Heart right ventricle (tissue), 16 donors: ENCODE results near the gene GNG12. TPM values are rescaled to one million over a fixed set of nuclear protein-coding genes. Genes with fewer than 3 reads are reported as not detected.
A peak's percentile ranks its signal among the peaks of the same experiment; 100 is the strongest.

Experiments used
- ATAC-seq, 8 donors: fragments of 200-7000 bp; cut with Tn5 transposase; one replicate each; pipeline ENCODE4 v1.9.1; 2020; ENCODE audit warnings: mild to moderate bottlenecking in 8 of 8, moderate library complexity in 8 of 8, moderate number of reproducible peaks in 1 of 8
- DNase-seq, 2 donors: peaks; one replicate each; pipeline ENCODE4 v3.0.0-alpha.2; 2020
- H3K27ac ChIP-seq, 10 donors: fragments of 200-600 bp; sonication (generic) in 2 of 10; one replicate each; pipeline versions ENCODE4 v1.5.0 to v1.8.0; 2020 to 2022; ENCODE audit warnings: mild to moderate bottlenecking in 3 of 10
- H3K27me3 ChIP-seq, 7 donors: fragments of 200-600 bp; one replicate each; pipeline ENCODE4 v1.8.0; 2021 to 2022; ENCODE audit warnings: mild to moderate bottlenecking in 2 of 7
- H3K36me3 ChIP-seq, 9 donors: fragments of 200-600 bp; sonication (generic) in 1 of 9; one replicate each; pipeline versions ENCODE4 v1.5.0 to v1.8.0; 2020 to 2022; ENCODE audit warnings: mild to moderate bottlenecking in 2 of 9
- H3K4me1 ChIP-seq, 9 donors: fragments of 200-600 bp; sonication (generic) in 1 of 9; one replicate each; pipeline versions ENCODE4 v1.5.0 to v1.8.0; 2020 to 2022; ENCODE audit warnings: mild to moderate bottlenecking in 4 of 9
- H3K4me3 ChIP-seq, 10 donors: fragments of 200-600 bp; sonication (generic) in 2 of 10; one replicate each; pipeline versions ENCODE4 v1.5.0 to v1.8.0; 2020 to 2022; ENCODE audit warnings: mild to moderate bottlenecking in 7 of 10, moderate library complexity in 2 of 10
- H3K9me3 ChIP-seq, 11 donors: fragments of 200-600 bp in 10 of 11; sonication (generic) in 2 of 11; one replicate each; pipeline versions ENCODE4 v1.5.0 to v1.8.0; 2013 to 2022; ENCODE audit warnings: mild to moderate bottlenecking in 2 of 11, control low read depth in 1 of 11, moderate library complexity in 1 of 11
- WGBS, 2 donors: extraction: QIAGEN DNeasy Blood & Tissue Kit; methylation state at CpG; one replicate each; pipeline ENCODE4 v1.1.7; 2013; ENCODE audit warnings: inconsistent platforms in 1 of 2; 5-methylcytosine and 5-hydroxymethylcytosine counted together
- intact Hi-C, 10 donors: fragments of 100-400 bp; cut with DNase I; formaldehyde crosslinking; loops; one replicate each; pipeline versions ENCODE4 v1.11.1 to v1.14.2; 2022
- polyA plus RNA-seq, 2 donors: library from polyadenylated mRNA; stranded (reverse); fragments of 200-250 nt; gene quantifications; one replicate each; pipeline ENCODE4 v1.2.3, GENCODE V29; 2013
- total RNA-seq, 10 donors: library from RNA; stranded (reverse); fragmentation: NEBNext Ultra II Directional in 3 of 10; extraction: Animal tissue kit (Norgen Biotek cat#: 25700) in 3 of 10; gene quantifications; one replicate each; pipeline versions ENCODE4 v1.2.1 to v1.2.4, GENCODE V29; 2021 to 2023
- TF ChIP-seq, protein P1 (sequence below), 9 donors: fragments of 200-600 bp; sonication (generic) in 2 of 9; IDR thresholded peaks; one replicate each; pipeline versions ENCODE4 v1.5.0 to v1.8.0; 2021 to 2022; ENCODE audit warnings: antibody characterized with exemption in 9 of 9, mild to moderate bottlenecking in 5 of 9, moderate library complexity in 1 of 9
- donor health status: Arrhythmogenic right ventricular cardiomyopathy.
- donor health status: ischemic (EF 13 %, LVEDD 7.1; RV severe dilation, severe dysfunction).
- donor health status: healthy with polysubstance abuse.
- donor health status: DM: no; HTN: yes; CAD: no.
- donor health status: DM: no; HTN: no; CAD: no.
- donor health status: ischemic (EF 25% LVEDD 6.9; RV normal size, moderate dysfunction).
- donor health status: ischemic (EF 25% LVEDD 5.7; RV mildly dilated, moderate dysfunction).
- donor health status: healthy.
- donor health status: DM: yes; HTN: yes; CAD: no.
- donor health status: Ischemic cardiomyopathy.
- donor health status: ischemic (EF 35%, LVEDD 5.7; RV mildly dilated, moderate dysfunction).
- donor health status: nonischemic (EF 11% LVEDD 7.7; RV severe dilation, severe dysfunction).
- donor health status: DM: yes; HTN: yes; CAD: no.
- donor health status: PGD.
- donor health status: ischemic (EF 29% LVEDD 5.4; RV normal size, mild dysfunction).
- donor health status: nonischemic (EF 23%, LVEDD 6.1; RV moderate dilation, normal function).

Gene GNG12
- total and polyA plus RNA-seq, 12 donors, result 8.5 to 49.4 (median 34.5) TPM

GRCh38 chr1:67777440-67777839, 55.8 kb downstream of the GNG12 start:
- intact Hi-C loops, result loop anchor here in 2 of 10 donors (5.0 to 10.0 kb wide), 2 partner anchors 55 to 57 kb away; partner anchors contain the start of gene GNG12 (in 2 of the 2)
- ATAC-seq (peak in 1 of 8 donors; percentile 19), DNase-seq (no peak)
- H3K36me3 ChIP-seq, result peaks cover 0 to 14% (median 0%) of the 10 kb centered on the region in 9 donors
- H3K4me1 ChIP-seq, result peaks cover 0 to 29% (median 7%) of the 10 kb centered on the region in 9 donors
- peak overlapping the region in 3 of 10 donors; percentile 0 to 60 (median 11) for H3K27ac ChIP-seq
- H3K4me3 ChIP-seq, result no peak overlapping the region
- 66% methylated on average over 4 of the region's 4 CpGs for WGBS, 2 donors
- TF ChIP-seq, protein P1, sequence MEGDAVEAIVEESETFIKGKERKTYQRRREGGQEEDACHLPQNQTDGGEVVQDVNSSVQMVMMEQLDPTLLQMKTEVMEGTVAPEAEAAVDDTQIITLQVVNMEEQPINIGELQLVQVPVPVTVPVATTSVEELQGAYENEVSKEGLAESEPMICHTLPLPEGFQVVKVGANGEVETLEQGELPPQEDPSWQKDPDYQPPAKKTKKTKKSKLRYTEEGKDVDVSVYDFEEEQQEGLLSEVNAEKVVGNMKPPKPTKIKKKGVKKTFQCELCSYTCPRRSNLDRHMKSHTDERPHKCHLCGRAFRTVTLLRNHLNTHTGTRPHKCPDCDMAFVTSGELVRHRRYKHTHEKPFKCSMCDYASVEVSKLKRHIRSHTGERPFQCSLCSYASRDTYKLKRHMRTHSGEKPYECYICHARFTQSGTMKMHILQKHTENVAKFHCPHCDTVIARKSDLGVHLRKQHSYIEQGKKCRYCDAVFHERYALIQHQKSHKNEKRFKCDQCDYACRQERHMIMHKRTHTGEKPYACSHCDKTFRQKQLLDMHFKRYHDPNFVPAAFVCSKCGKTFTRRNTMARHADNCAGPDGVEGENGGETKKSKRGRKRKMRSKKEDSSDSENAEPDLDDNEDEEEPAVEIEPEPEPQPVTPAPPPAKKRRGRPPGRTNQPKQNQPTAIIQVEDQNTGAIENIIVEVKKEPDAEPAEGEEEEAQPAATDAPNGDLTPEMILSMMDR (IDR thresholded peaks at IDR 0.05), result no peak
- H3K27me3 ChIP-seq, result no peaks in the 10 kb centered on the region
- H3K9me3 ChIP-seq, result no peaks in the 10 kb centered on the region

GRCh38 chr1:67777016-67777415, 56.3 kb downstream of the GNG12 start:
- TF ChIP-seq, protein P1 (IDR thresholded peaks at IDR 0.05), result no peak
- ATAC-seq (peak in 1 of 8 donors; percentile 13), DNase-seq (no peak)
- H3K4me1 ChIP-seq, result peaks cover 0 to 29% (median 9%) of the 10 kb centered on the region in 9 donors
- intact Hi-C loops, result loop anchor here in 2 of 10 donors (5.0 to 10.0 kb wide), 2 partner anchors 55 to 58 kb away; partner anchors contain the start of gene GNG12 (in 2 of the 2)
- H3K4me3 ChIP-seq, result no peak overlapping the region
- H3K9me3 ChIP-seq, result no peaks in the 10 kb centered on the region
- H3K36me3 ChIP-seq, result peaks cover 0 to 14% (median 0%) of the 10 kb centered on the region in 9 donors
- H3K27ac ChIP-seq, result peak overlapping the region in 1 of 10 donors; percentile 60
- no peaks in the 10 kb centered on the region for H3K27me3 ChIP-seq

GRCh38 chr1:67773462-67773861, 59.8 kb downstream of the GNG12 start:
- TF ChIP-seq, protein P1 (IDR thresholded peaks at IDR 0.05), result no peak
- DNase-seq (no peak), ATAC-seq (no peak)
- H3K9me3 ChIP-seq, result no peaks in the 10 kb centered on the region
- H3K4me1 ChIP-seq, result peaks cover 0 to 25% (median 12%) of the 10 kb centered on the region in 9 donors
- no peak overlapping the region for H3K4me3 ChIP-seq
- peaks cover 0 to 14% (median 0%) of the 10 kb centered on the region in 9 donors for H3K36me3 ChIP-seq
- 95 to 98% methylated on average over 4 of the region's 4 CpGs for WGBS, 2 donors
- intact Hi-C loops, result loop anchor here in 3 of 10 donors (5.0 to 10.0 kb wide), 3 partner anchors 59 to 339 kb away; partner anchors contain the start of gene GNG12 (in 2 of the 3)
- no peak overlapping the region for H3K27ac ChIP-seq
- H3K27me3 ChIP-seq, result no peaks in the 10 kb centered on the region

DNA sequence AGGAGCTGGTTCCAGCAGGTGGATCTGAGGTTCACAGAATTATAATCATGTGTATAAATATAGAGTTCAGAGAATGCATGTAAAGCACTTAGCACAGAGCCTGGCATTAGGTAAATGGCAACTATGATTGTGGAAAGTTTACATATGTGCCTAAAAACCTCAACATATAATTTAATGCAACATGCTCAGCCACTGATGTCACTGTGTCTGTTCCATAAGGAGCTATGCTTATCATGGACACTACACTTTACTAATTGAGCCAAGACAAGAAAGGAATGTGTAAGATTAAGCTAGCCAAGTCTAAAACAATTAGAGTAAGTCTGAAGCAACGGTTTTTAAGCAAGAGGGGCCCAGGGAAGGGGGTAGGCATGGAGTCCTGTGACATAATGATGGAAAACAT, 61.5 kb downstream of the GNG12 start:
- Histone ChIP-seq H3K27ac (no peak overlapping the region), H3K27me3 (no peaks in the 10 kb centered on the region), H3K36me3 (peaks cover 0 to 13% (median 0%) of the 10 kb centered on the region in 9 donors), H3K9me3 (no peaks in the 10 kb centered on the region), H3K4me3 (no peak overlapping the region), H3K4me1 (peaks cover 0 to 23% (median 15%) of the 10 kb centered on the region in 9 donors)
- TF ChIP-seq, protein P1 (IDR thresholded peaks at IDR 0.05), result no peak
- WGBS, 2 donors, result 15 to 27% methylated on average over 1 of the region's 1 CpG
- intact Hi-C loops, result loop anchor here in 3 of 10 donors (5.0 to 10.0 kb wide), 3 partner anchors 61 to 341 kb away; partner anchors contain the start of gene GNG12 (in 2 of the 3)
- ATAC-seq (peak in 2 of 8 donors; percentile 30 to 55), DNase-seq (no peak)
